Bronchial smooth muscle cell (primary cell): ENCODE measurements around the gene DDX41. TPM values are rescaled to one million over a fixed set of nuclear protein-coding genes. Genes with fewer than 3 reads are reported as not detected.

Source experiments
- total RNA-seq: library from RNA; depleted of rRNA; stranded (reverse); fragments of >200 nt; gene quantifications from 2 replicates; pipeline ENCODE4 v1.2.1, GENCODE V29; 2014

Gene DDX41
- total RNA-seq, result 99.5 and 158 TPM in 2 replicates

GRCh38 chr5:177516601-177517568 lies at the start of gene DDX41:
TSS of gene DDX41 (minus strand) at chr5:177516961. CDS start at chr5:177516945, 16 bp downstream.

GRCh38 chr5:177554474-177555111 lies 37.8 kb upstream of the DDX41 start, which contains the start of gene FAM193B:
TSS of gene FAM193B (minus strand) at chr5:177554563. CDS start at chr5:177554458, 105 bp downstream.

DNA sequence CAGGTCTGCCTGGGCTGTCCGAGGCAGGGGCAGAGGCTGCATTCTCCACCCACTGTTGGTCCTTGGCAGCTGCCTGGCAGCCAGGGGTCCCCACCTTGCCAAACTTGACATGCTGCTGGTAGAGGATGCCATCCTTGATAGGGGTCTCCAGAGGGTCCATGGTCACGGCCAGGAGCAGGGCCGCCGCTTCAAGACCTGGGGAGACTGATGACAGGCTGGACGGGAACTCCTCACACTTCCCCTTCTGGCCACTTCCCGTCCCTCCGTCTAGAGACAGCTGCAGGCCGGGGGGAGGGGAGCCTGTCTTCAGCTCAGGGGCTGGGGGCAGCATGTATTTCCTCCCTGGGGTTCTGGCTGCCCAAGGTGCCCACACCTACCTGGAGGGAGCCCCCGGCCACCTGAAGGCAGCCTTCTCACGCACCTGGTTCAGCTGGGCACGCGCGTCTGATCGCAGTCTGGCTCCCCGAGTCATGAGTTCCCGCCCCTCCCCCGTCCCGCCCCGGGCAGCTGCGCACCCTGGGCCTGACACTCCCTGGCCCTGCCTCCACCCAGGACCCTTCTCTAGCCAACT lies 7.3 kb downstream of the DDX41 start, which contains the start of gene DOK3:
Gene DOK3, minus strand, starts transcription at position 446 of the 571 bp plus-strand sequence. Its CDS starts 286 bp downstream, at position 160.

DNA sequence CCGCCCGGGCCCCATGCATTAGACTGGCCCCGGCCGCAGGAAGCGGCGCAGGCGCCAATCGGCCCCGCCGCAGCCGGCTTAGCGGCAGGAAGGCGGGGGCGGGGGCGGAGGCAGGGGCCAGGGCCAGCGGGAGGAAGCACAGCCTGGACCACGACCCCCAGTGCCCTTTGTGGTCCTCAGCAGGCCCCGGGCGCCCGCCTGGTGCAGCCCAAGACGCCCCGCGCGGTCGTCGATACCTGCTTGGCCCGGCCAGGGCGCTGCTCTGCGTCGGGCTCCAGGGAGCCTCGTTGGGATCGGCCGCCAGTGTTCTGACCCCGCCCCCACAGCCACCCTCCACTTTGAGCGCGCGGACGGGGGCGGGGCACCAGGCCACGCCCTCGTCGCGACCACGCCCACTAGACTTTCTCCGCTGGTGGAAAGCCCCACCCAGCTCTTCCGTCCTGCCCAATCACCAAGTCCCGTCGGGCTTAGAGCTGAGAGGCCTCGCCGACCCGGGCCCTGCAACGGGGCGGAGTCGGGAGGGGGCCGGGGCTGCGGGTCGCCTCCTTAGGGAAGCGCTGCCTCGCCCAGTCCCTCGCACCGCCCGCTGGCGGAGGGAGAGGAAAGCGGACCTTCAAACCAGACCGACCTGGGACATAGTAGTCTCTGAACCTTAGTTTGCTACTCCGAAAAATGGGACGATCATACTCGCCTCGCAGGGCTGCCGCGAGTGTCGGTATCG lies 19.3 kb downstream of the DDX41 start, which contains the start of gene PDLIM7:
Gene PDLIM7, minus strand, starts transcription at position 313 of the 721 bp plus-strand sequence. CDS start 1,092 bp downstream, outside the sequence.

DNA sequence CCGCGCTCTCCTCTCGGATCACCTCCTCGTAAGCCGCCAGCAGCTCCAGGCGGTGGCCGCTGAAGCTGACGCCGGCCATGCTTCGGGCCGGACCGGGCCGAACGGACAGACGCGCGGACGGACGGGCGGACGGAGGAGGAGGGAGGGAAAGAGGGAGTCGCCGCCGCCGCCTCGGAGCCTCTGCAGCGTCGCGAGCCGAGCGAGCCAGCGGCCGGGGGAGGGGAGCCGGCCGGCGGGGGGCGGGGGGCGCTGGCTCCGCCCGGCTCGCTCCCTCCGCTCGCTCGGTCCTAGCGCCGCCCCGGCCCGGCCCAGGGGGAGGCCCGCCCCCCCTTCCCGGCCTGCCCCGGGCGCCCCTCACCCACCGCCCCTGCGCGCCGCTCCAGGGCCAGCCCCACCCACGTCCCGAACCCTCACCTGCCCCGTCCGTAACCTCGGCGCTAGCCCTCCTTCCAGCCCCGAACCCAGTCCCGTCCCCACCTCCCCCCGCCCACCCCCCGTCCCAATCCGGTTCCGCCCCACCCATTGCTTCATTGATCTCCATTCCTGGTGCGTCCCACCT lies 43.2 kb downstream of the DDX41 start, which contains the start of gene DBN1:
Gene DBN1, minus strand, starts transcription at position 192 of the 559 bp plus-strand sequence. Its CDS starts 113 bp downstream, at position 79.

Other genes starting within 250 kb of the DDX41 start
- gene RAB24, start 213.2 kb downstream of the DDX41 start, total RNA-seq, result 30.1 and 33.1 TPM in 2 replicates
- 50.7 and 79.8 TPM in 2 replicates for gene PRELID1, start 213.2 kb downstream of the DDX41 start, total RNA-seq
- 0.94 and 3.2 TPM in 2 replicates for gene MXD3, start 205.1 kb downstream of the DDX41 start, total RNA-seq
- 482 and 604 TPM in 2 replicates for gene LMAN2, start 165.3 kb downstream of the DDX41 start, total RNA-seq
- gene RGS14, start 159.0 kb downstream of the DDX41 start, total RNA-seq, result 3.4 and 6.3 TPM in 2 replicates
- gene SLC34A1, start 132.5 kb downstream of the DDX41 start, total RNA-seq, result under 0.01 TPM in 1 of 2 replicates, not detected in the other
- not detected in 2 replicates for gene PFN3, start 116.3 kb downstream of the DDX41 start, total RNA-seq
- gene F12, start 107.4 kb downstream of the DDX41 start, total RNA-seq, result 0.34 and 0.63 TPM in 2 replicates
- gene GRK6, start 90.3 kb downstream of the DDX41 start, total RNA-seq, result 13.6 and 15.5 TPM in 2 replicates
- gene PRR7, start 70.1 kb downstream of the DDX41 start, total RNA-seq, result 1.4 and 1.6 TPM in 2 replicates
- gene DBN1, start 43.3 kb downstream of the DDX41 start, total RNA-seq, result 156 and 251 TPM in 2 replicates
- gene PDLIM7, start 19.4 kb downstream of the DDX41 start, total RNA-seq, result 45.0 and 63.5 TPM in 2 replicates
- 1.1 TPM in 2 replicates for gene DOK3, start 7.1 kb downstream of the DDX41 start, total RNA-seq
- 18.0 and 18.6 TPM in 2 replicates for gene FAM193B, start 37.6 kb upstream of the DDX41 start, total RNA-seq
- gene TMED9, start 75.2 kb upstream of the DDX41 start, total RNA-seq, result 106 and 152 TPM in 2 replicates
- 25.2 and 30.6 TPM in 2 replicates for gene B4GALT7, start 83.2 kb upstream of the DDX41 start, total RNA-seq